Activated CD4-positive, alpha-beta T cell treated with anti-CD3 and anti-CD28 coated beads for 1 hour (primary cell): ENCODE results near the gene APOL1.
"Not testable (repeated sequence)": the region's sequence is repeated elsewhere in the genome, so short reads cannot be mapped to it uniquely, and the experiment has no call there.

ENCODE experiments used
- DNase-seq: peaks from one replicate; pipeline ENCODE4 v3.0.0-alpha.2; 2020

The APOL1 gene

DNA sequence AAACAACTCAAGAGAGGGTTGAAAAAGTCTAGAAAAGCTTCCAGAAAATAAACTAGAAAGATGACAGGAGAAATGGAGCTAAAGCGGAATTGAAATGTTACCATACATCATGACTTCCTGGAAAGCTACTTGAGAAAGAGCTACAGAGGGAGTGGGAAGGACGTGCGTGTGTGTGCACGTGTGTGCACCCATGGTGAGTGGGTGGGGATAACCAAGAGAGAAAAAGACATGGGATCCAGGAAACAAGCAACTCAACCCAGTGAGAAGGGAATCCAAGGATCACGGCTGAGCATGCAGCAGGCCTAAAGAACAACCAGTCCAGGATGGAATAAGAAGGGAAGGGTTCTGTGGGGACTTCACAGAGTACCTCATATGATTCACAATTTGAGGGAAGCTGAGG is 21.6 kb downstream of the APOL1 start:
- DNase-seq = no peak

DNA sequence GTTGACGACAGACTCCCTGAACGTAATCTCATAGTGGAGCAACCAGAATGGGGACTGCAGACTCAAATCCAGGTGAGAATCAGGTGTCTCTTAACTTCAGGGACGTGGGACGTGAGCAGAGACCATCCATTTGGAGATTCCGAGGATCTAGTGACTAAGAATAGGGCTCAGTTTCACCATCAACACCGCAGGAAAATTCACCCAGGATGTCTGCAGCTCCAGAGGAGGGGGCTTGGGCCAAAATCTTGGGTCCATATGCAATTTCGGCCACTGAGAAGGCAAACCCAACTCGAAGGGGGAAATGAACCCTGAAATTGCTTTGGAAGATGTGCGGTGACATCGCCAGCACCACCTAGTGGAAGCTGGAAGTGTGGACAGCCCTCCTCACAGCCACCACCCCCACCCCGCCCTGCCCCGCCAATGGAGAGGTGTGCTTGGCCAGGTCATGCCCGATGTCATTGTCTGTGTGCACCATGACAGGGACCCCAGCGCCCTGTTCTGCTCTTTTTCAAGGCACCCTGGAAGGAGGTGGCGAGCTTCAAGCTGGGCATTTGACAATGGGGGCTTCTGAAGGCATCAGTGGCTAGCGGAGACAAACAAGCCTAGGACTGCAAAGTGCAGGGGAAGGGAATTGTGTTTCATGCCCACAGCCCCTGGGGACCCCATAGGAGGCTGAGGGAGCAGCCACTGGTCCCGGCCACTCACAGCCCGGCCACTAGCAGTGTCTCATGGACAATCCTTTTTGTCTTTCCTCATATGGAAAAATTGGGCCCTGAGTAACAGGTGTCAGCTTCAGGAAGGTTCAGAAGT is 24.8 kb downstream of the APOL1 start:
- DNase-seq = peak; percentile 41

DNA sequence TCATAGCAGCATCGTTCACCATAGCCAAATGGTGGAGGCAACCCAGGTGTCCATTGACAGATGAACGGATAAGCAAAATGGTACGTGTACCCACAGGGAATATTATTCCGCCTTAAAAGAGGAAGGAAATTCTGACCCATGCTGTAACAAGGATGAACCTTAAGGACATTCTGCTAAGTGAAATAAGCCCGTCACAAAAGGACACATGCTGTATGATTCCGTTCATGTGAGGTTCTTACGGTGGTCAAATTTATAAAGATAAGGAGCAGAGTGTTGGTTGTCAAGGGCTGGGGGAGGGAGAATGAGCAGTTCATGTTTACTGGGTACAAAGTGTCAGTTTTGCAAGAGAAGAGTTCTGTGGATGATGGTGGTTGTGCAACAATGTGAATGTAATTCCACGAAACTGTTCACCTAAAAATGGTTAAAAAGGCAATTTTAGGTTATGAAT is 26.3 kb downstream of the APOL1 start:
- no peak for DNase-seq

DNA sequence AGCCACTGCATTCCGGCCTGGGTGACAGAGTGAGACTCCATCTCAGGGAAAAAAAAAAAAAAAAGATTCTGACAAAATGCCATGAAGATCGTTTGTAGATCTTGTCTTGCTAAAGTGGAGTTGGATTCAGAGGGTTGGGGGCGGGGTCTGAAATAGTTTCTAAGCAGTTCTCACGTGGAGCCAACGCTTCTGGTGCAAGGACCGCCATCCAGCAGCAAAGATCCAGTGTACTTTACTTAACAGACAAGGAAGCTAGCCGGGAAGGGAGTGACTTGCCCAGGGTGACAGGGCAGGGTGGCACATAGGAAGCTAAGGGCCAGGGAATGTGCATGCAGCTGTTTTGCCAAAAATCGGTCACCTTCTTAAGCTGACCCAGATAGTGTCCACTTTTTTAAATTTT is 27.4 kb downstream of the APOL1 start:
- no peak for DNase-seq

DNA sequence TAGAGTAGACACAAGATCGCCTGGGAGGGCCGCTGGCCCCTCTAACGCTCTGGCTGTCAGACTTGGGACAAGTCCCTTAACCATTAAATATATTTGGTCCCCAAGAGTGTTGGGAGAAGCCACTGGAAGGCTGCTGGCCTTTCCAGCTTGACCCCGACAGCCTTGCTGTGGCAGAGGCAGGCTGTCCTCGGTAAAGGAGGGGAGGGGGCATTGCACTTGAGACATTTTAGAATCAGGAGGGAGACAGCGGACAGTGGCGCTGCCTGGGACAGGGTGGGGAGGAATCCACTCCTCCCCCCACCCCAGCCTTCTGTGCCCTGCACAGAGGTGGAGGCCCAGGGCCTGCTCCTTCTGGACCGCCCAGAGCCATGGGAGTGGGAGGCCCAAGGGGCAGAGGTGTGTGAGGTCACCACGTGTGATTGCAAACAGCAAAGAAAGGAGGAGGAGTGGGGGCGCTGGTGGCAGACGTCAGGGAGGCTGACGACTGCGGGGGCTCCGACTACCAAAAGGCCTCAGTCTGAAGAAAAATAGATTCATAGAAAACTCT is 28.9 kb downstream of the APOL1 start:
- DNase-seq = no peak

DNA sequence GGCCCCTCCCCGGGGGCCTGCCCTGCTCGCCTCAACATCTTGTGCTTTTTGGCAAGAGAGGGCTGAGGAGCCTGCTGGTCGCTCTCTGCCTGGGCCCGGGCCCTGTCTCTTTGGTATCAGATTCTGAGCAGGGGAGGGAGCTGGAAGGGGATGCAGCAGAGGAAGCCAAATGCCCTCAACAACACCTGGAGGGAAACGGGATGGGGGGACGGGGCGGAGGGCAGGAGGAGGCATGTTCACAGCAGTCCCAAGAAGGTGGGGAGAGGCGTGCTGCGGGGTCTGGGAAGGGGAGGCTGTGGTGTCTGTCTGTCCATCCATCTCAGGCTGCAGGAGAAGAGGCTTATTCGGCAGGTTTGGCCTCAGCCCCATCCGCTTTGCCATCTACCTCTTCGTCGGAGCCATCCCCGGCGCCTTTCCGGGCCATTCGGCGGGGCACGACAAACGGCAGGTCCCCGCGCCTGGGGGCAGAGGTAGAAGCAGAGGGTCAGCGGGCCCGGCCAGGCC is 29.4 kb downstream of the APOL1 start:
- no peak for DNase-seq

DNA sequence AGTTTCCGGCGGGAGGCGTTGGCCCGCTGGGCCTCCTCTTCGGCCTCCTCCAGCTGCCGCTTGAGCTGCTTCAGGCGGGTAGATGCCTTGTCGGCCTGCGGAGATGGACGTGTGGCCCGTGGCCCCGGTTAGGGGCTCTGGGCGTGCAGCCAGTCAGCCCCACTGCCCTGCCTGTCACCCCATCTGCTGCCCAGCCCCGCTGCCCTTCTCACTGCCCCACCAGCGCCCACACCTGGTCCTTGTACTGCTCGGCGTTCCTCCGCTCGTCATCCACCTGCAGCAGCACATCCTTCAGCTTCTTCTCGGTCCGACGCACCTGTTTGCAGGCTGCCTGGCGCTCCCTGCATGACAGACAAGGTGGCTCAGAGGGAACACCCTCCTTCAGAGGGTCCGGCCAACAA is 31.2 kb downstream of the APOL1 start:
- no peak for DNase-seq

DNA sequence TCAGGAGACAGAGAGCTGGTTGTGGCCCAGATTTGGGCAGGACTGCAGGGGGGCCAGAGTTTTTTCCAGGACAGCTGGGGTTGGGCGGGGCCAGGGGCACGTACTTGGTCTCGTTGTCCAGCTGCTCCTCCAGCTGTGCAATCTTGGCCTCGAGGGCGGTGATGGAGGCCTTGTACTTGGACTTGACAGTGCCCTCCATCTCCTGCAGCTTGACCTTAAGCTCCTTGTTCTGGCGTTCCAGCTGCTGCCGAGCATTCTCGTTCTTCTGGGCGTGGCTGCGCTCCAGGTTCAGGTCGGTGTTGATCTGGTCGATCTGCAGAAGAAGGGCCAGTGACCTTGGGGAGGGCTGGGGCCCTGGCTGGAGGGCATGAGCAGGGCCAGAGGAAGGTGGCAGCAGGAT is 32.1 kb downstream of the APOL1 start:
- no peak for DNase-seq

DNA sequence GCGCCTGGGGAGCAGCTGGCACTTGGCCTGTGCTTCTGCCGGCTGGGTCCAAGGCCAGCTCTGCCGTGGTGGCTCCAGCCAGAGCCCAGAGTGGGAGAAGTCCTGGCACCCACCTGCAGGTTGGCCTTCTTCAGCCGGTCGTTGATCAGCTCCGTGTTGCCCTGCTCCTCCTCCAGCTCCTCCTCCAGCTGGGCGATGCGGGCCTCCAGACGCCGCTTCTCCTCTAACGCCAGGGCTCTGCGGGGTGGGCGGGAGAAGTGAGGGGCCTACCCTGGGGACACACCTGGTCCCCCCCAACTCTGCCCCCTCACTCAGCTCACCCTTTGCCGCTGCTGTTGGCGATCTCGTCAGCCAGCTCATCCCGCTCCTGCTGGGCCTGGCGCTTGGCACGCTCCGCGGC is 32.6 kb downstream of the APOL1 start:
- no peak for DNase-seq

DNA sequence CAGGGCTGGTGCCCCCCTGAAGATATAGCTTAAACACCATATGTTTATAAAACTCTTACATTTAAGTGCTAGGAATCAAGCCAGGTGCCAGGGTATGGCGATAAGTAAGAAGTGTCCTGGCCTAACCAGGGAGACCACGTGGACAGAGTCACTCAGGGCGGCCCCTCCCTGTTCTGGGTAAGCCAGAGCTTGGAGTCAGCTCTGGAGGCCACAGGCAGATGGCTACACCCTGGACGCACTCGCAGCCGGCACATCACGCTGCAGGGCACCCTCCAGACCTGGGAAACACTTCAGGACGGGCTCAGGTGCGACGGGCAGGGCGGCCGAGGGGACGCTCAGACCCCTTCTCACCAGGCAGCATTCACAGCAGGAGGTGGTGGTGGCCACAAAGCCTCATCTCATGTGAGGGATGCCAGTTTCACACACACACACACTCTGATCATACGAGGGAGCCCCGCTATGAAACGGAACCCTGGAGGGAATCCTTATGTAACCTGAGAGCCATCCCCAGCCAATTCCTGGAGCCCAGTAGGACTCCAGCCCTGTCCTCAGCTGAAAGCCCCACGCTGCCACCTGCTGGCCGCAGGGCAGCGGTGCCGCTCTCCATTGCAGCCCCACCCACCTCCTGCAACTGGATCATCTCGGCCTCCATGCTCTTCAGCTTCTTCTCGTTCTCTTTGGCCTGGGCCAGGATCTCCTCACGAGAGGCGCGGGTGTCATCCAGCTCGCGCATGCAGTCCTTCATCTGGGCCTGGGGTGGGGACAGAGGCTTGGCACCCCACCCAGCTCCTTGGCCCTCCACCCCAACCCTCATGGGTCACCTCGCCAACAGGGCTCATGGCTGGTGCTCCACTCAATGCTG is 33.4 kb downstream of the APOL1 start:
- DNase-seq = peak; percentile 52

DNA sequence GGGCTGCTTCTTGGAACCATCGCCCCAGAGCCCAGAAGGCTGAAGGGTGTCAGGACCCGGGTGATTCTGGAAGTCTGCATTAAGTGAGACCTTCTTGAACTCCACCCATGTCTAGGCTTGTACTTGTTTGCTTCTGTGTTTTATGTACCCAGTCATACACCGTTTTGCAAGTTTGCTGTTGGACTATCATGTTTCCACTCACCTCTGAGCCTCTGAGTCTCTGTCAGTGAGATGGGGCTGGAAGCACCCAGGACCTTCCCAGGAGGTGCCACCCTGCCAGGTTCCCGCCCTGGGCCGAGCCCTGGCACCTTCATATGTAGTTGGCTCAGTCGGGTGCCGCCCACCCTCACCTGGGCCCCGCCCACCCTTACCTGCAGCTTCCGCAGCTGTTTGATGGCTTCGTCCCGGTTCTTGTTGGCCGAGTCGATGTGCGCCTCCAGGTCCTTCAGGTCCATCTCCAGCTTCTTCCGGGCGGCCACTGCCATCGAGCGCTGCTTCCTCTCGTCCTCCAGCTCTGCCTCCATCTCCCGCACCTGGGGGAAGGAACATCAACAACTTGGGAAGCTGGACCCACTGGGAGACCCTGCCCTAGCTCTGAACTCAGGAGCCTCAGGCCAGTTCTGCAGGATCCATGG is 35.1 kb downstream of the APOL1 start:
- no peak for DNase-seq

DNA sequence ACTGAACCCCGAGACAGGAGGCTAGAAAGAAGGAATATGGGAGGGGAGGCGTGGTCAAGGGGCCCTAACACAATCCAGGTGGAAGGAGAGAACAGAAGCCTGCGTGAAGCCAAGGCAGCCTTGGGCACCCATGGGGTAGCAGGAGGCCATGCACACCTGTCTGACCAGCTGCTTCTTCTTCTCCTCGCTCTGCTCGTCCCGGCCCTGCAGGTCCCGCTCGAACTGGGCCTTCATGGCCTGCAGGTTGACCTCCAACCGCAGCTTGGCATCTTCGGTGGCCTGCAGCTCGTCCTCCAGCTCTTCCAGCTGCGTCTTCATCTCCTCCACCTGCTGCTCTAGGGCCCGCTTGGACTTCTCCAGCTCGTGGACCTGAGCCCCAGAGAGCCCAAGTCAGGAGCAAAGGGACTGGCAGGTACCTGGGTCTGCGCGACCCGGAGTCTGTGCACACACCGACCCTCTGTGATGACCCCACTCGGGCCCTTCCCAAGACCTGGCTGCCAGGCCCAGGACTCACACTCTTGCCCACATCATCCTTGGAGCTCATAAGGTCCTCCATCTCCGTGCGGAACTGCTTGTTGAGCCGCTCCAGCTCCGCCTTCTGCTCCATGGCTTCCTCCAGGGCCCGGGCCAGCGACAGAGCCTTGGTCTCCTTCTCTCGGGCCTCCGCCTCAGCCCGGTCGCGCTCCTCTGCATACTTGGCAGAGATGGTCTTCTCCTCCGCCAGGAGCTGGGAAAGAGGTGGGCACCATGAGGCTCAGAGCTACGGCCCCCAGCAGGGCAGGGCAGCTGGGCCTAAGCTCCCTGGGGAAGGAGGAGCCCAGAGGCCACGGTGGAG is 35.9 kb downstream of the APOL1 start:
- no peak for DNase-seq

DNA sequence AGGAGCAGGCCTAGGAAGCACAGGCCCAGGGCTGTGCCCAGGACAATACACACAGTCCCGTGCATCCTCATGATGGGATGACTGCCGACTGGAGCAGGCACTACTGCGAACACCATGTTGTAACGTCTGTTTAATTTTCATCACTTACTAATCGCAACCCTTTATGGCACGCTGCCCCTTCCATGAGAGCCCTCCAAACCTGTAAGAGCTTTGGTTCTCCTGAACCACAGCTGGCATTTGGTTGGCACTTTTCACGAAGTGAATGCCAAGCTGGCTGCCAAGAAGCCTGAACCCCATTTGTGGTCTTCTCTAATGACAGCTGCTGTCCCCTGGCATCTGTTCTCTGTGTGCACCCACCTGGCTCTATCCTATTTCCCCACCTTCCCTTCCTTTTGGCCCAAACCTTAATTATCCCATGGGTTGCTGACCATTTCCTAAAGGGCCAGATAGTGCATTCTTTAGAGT is 36.5 kb downstream of the APOL1 start:
- DNase-seq = no peak

DNA sequence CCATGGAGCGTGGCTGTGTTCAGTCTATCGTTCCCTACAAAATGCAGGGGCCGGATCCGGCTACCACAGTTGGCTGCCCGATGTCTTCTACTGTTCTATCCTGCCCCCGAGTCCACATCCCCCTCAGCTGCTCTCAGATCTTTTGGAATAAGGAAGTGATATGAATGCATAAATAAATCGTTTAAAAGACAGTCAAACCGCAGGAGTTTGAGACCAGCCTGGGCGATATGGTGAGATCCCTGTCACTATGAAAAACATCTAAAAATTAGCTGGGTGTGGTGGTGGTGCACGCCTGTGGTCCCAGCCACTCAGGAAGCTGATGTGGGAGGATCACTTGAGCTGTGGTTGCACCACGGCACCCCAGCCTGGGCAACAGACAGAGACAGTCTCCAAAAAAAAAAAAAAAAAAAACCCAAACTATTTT is 37.0 kb downstream of the APOL1 start:
- not testable (repeated sequence) for DNase-seq

DNA sequence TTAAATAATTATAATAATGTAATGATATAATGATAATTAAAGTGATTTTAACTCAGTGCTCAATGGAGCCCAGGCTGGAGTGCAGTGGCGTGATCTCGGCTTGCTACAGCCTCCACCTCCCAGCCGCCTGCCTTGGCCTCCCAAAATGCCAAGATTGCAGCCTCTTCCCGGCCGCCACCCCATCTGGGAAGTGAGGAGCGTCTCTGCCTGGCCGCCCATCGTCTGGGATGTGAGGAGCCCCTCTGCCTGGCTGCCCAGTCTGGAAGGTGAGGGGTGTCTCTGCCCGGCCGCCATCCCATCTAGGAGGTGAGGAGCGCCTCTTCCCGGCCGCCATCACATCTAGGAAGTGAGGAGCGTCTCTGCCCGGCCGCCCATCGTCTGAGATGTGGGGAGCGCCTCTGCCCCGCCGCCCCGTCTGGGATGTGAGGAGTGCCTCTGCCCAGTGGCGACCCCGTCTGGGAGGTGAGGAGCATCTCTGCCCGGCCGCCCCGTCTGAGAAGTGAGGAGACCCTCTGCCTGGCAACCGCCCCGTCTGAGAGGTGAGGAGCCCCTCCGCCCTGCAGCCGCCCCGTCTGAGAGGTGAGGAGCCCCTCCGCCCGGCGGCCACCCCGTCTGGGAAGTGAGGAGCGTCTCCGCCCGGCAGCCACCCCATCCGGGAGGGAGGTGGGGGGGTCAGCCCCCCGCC is 37.6 kb downstream of the APOL1 start:
- not testable (repeated sequence) for DNase-seq

DNA sequence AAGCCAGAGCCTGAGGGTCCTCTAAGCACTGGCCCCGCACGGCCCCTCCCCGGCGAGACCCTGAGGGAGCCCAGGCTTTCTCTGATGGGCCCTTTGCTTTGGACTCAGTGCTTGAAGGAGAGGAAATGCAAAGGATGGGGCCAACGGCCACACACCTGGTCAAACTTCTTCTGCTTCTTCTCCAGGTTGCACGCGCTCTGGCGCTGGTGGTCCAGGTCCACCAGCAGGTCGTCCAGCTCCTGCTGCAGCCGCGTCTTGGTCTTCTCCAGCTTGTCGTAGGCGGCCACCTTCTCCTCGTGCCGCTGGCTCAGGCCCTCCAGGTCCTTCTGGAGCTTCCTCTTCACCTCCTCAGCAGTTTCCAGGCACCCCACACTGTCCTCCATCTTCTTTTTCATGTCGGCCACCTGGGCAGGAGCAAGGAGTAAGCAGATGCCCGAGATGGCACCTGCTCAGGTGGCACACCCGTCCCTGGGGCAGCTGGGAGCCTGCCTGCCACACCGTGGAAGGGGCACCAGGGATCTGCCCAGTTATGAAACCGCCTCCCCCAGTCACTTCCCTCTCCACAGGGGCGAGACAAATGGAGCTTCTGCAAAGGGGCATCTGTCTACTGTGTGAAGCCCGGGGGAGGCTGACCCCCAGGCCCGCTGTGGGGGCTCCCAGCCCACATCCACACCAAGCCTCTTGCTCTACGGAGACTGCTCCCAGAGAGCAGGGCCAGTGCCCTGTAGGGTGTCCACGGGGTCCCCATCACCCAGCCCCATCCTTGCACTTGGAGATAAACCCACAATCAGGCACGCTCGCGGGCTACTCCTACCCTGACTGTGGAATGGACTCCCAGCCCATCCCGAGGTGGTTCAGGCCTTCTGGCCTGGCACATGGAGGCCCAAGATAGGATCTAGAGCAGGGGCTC is 39.2 kb downstream of the APOL1 start:
- DNase-seq = no peak

DNA sequence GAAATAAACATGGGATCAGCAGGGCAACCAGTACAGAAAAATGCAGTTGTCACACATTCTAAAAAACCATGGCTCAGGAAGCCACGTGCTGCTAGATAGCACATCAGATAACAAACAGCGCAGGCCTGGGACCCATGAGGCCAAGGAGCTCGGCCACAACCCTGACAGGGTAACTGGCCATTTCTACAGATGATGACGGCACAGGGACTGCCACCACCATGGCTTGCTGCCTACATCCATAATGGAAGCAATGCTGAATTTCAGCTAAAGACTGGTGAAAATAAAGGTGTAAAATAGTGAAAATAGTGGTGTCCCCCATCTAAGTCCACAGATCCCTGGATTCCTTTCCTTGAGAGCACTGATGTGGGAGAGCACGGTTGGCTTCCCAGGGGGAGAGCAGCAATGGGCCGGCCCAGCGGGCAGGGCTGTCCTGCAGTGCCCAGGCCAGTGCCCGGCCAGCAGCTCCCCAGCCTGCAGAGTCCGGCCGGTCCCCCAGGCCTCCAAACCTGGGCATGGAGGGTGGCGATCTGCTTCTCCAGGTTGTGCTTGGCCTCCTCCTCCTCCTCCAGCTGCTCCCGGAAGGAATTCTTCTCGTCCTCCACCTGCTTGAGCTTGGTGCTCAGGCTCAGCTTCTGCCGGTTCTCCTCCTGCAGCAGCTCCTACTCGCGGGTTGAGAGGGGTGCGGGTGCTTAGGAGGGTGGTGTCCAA is 40.0 kb downstream of the APOL1 start:
- DNase-seq = no peak

DNA sequence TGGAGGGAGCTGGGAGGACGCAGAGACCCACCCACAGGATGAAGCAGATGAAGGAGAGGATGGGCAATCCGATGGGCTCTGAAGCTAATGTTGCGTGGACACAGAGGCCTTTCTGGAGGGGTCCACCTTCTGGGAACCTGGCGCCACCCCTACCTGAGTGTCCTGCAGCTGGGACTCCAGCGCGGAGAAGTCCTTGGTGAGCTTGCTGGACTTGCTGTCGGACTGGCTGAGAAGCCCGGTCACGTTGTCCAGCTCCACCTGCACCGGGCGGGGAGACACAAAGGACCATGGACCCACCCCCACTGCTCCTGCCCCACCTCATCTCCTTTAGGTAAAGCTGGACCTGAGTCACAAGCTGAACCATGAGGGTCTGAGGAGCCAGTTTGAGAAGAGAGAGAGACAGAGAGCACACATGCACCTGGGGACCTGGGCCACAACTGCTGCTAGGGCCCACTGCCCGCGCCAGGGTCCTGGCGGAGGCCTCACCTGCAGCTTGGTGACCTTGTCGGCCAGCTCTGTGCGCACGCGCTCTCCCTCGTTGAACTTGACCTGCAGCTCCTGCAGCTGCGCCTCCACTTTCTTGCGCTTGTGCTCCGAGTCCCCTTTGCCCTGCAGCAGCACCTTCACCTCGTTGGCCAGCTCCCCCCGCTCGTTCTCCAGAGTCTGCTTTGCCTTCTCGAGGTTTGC is 40.8 kb downstream of the APOL1 start:
- DNase-seq = no peak

DNA sequence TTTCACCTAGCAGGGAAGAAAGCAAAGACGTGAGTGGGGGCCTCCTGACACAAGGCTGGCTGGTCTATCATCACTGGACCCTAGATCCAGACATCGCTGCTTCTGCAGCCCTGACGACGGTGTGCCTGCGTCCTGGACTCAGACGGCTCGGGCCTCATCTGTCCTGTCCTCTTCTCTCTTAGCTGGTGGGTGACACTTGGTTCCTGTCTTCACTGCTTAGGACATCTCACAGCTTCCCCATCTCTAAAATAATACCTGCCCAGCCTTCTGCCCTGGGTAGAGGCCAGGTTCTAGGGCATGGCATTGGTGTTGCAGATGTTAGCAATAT is 41.3 kb downstream of the APOL1 start:
- no peak for DNase-seq
